Muscle of back (tissue), 11 donors: ENCODE data around the gene PCLAF. TPM values are rescaled to one million over a fixed set of nuclear protein-coding genes. Genes with fewer than 3 reads are reported as not detected.
"Not testable (repeated sequence)": the region's sequence is repeated elsewhere in the genome, so short reads cannot be mapped to it uniquely, and the experiment has no call there.

ENCODE experiments used
- DNase-seq, 3 donors: peaks; one replicate each; pipeline versions ENCODE4 v3.0.0 to v3.0.0-alpha.2; 2013
- polyA plus RNA-seq, 10 donors: library from polyadenylated mRNA; unstranded; fragments of 120-200 nt; gene quantifications; one replicate each; pipeline ENCODE4 v1.2.1, GENCODE V29; 2013; ENCODE audit not compliant: insufficient read length in 10 of 10

PCLAF gene
- polyA plus RNA-seq, 10 donors, result 25.0 to 64.8 (median 38.8) TPM

DNA sequence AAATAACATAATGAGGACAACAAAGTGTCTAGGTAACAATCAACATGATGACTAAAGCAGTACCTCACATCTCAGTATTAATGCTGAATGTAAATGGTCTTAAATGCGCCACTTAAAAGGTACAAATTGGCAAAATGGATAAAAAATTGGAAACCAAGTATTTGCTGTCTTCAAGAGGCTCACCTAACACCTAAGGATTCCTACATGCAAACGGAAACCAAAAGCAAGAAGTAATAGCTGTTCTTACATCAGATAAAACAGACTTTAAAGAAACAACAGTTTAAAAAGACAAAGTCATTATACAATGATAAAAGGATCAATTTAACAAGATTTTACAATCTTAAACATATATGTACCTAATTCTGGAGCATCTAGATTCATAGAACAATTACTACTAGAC is 47.7 kb downstream of the PCLAF start:
- no peak for DNase-seq

GRCh38 chr15:64331668-64332067 is 49.6 kb downstream of the PCLAF start:
- not testable (repeated sequence) for DNase-seq

GRCh38 chr15:64326975-64327374 is 54.3 kb downstream of the PCLAF start:
- DNase-seq, result not testable (repeated sequence)

- not testable (repeated sequence) for DNase-seq
Observed at GRCh38 chr15:64326458-64326857, 54.8 kb downstream of the PCLAF start.

- DNase-seq, result no peak
Observed at GRCh38 chr15:64324165-64324877, 56.9 kb downstream of the PCLAF start.

- DNase-seq, result no peak
Observed at GRCh38 chr15:64315216-64315615, 66.0 kb downstream of the PCLAF start.

DNA sequence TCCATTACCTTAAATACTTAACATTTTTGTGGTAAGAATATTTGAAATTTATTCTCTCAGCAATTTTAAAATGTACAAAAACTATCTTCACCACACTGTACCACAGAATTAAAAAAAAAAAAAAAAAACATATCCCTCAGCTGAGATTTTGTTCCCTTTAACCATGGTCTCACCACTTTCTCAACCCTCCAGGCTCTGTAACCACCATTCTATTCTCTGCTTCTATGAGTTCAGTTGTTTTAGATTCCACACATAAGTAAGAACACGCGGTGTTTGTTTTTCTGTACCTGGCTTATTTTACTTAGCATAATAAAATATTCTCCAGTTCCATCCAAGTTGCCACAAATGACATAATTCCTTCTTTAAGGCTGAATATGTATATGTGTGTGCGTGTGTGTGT is 66.8 kb downstream of the PCLAF start:
- DNase-seq, result no peak

Other genes with a start within 250 kb of the PCLAF start
- gene SNX22, start 229.7 kb downstream of the PCLAF start, polyA plus RNA-seq, result 1 to 10 TPM in 3 of 10 donors, under 1 TPM in 7; 0.39 to 1.5 (median 0.80) TPM
- gene PPIB, start 218.4 kb downstream of the PCLAF start, polyA plus RNA-seq, result 100 to 1,000 TPM; 231 to 484 (median 310) TPM
- 10 to 100 TPM in 6 of 10 donors, 1 to 10 TPM in 4; 8.5 to 13.0 (median 10.8) TPM for gene CSNK1G1, start 25.3 kb downstream of the PCLAF start, polyA plus RNA-seq
- 10 to 100 TPM; 21.9 to 33.8 (median 25.6) TPM for gene TRIP4, start 6.4 kb upstream of the PCLAF start, polyA plus RNA-seq
- 10 to 100 TPM; 14.0 to 18.8 (median 16.1) TPM for gene ZNF609, start 79.1 kb upstream of the PCLAF start, polyA plus RNA-seq